K562 (cell line): ENCODE results near the gene PLXNB3. TPM values are rescaled to one million over a fixed set of nuclear protein-coding genes. Genes with fewer than 3 reads are reported as not detected.

Experiments
- ATAC-seq: fragments of 200-7000 bp; cut with Tn5 transposase; 3 replicates; pipeline ENCODE4 v1.9.1; 2020; ENCODE audit warnings: moderate library complexity
- BruUV-seq: library from RNA; stranded (reverse); fragments of 400-500 nt; replicated peaks from 2 replicates; lab custom pipeline; 2021; lab: Mats Ljungman, UMichigan
- CTCF ChIA-PET: fragments of 300-600 bp; formaldehyde crosslinking; extraction: SDS; loops from one replicate; lab custom pipeline; 2021; ENCODE audit warnings: low intra/inter-chr PET ratio; lab: Yijun Ruan, JAX
- POLR2A ChIA-PET: fragments of 300-600, 350-650 bp; sonication (Branson Sonifier 250); formaldehyde crosslinking; extraction: SDS; loops from one replicate; lab custom pipeline; 2021; ENCODE audit warnings: antibody characterized with exemption, inconsistent platforms; lab: Yijun Ruan, JAX
- DNase-seq, 4 experiments: peaks; one replicate each; pipeline versions ENCODE4 v3.0.0 to v3.0.0-alpha.2; 2011 to 2018; ENCODE audit warnings: low spot score in 3 of 4, mixed read lengths in 3 of 4; ENCODE audit errors: extremely low read depth in 1 of 4
- FAIRE-seq: peaks from 2 replicates; lab custom pipeline; 2011; peaks lifted over from hg19 to GRCh38; lab: Jason Lieb, UNC
- H2AFZ ChIP-seq: 2 replicates; pipeline ENCODE4 v1.6.0; 2011; ENCODE audit warnings: low read depth, low read length, control low read depth, inconsistent platforms
- H3K27ac ChIP-seq: fragments of 200-600 bp; 3 replicates; pipeline ENCODE4 v1.8.0; 2011; ENCODE audit warnings: low read depth, mild to moderate bottlenecking, control low read depth, inconsistent platforms, low read length, moderate library complexity, mixed read lengths; ENCODE audit errors: extremely low read depth
- H3K27me3 ChIP-seq, 2 experiments: fragments of 300-600 bp in 1 of 2; 2 replicates in 1 of 2; 3 replicates in 1 of 2; pipeline versions ENCODE4 v1.6.0 to v1.8.0; 2011; ENCODE audit warnings: inconsistent platforms in 2 of 2, low read length in 2 of 2, mild to moderate bottlenecking in 1 of 2, mixed read lengths in 1 of 2, moderate library complexity in 1 of 2; ENCODE audit not compliant: control insufficient read depth in 2 of 2, insufficient read depth in 2 of 2
- H3K36me3 ChIP-seq: fragments of 300-600 bp; 3 replicates; pipeline ENCODE4 v1.8.0; 2011; ENCODE audit warnings: mild to moderate bottlenecking, low read length, inconsistent platforms; ENCODE audit not compliant: control insufficient read depth, insufficient read depth
- H3K4me1 ChIP-seq, 2 experiments: fragments of 200-600 bp in 1 of 2; replicated peaks in 1 of 2; 2 replicates in 1 of 2; 3 replicates in 1 of 2; pipeline versions ENCODE4 v1.5.1 to v1.8.0; 2011; ENCODE audit warnings: inconsistent platforms in 2 of 2, low read length in 2 of 2, mild to moderate bottlenecking in 1 of 2, mixed read lengths in 1 of 2, moderate library complexity in 1 of 2; ENCODE audit not compliant: control insufficient read depth in 2 of 2, insufficient read depth in 2 of 2
- H3K4me2 ChIP-seq: 2 replicates; pipeline ENCODE4 v1.6.1; 2011; ENCODE audit warnings: low read length, control low read depth, inconsistent platforms, mixed read lengths; ENCODE audit not compliant: insufficient read depth
- H3K4me3 ChIP-seq: fragments of 200-600 bp; sonication (generic), shearing (Covaris generic); 2 replicates; pipeline ENCODE4 v1.5.1; 2016; ENCODE audit warnings: control low read depth, inconsistent platforms
- H3K79me2 ChIP-seq: fragments of 200-600 bp; 3 replicates; pipeline ENCODE4 v1.8.0; 2011; ENCODE audit warnings: low read length, inconsistent platforms; ENCODE audit not compliant: control insufficient read depth, insufficient read depth
- H3K9ac ChIP-seq, 2 experiments: 2 replicates each; pipeline versions ENCODE4 v1.6.0 to v1.6.1; 2011; ENCODE audit warnings: low read depth in 2 of 2, low read length in 2 of 2, control low read depth in 1 of 2, inconsistent platforms in 1 of 2, mild to moderate bottlenecking in 1 of 2, mixed read lengths in 1 of 2; ENCODE audit not compliant: insufficient read depth in 1 of 2
- H3K9me1 ChIP-seq: one replicate; pipeline ENCODE4 v1.6.0; 2011; ENCODE audit warnings: inconsistent platforms, mild to moderate bottlenecking, low read length, moderate library complexity; ENCODE audit not compliant: control insufficient read depth, insufficient read depth
- H3K9me3 ChIP-seq: replicated peaks from 2 replicates; pipeline ENCODE4 v1.5.1; 2011; ENCODE audit warnings: low read depth, low read length, inconsistent platforms; ENCODE audit not compliant: control insufficient read depth, insufficient read depth
- H4K20me1 ChIP-seq: replicated peaks from 2 replicates; pipeline ENCODE4 v1.6.1; 2011; ENCODE audit warnings: low read length, inconsistent platforms, mixed read lengths; ENCODE audit not compliant: control insufficient read depth, insufficient read depth
- DIDO1 ChIP-seq: fragments of 450-650 bp; IDR thresholded peaks from 2 replicates; pipeline ENCODE4 v1.6.1; 2016; ENCODE audit warnings: low read depth, missing biosample characterization, missing genetic modification characterization
- ETV1 ChIP-seq: fragments of 450-650 bp; conservative IDR thresholded peaks from 2 replicates; pipeline ENCODE4 v1.6.1; 2016; ENCODE audit warnings: missing genetic modification characterization, control low read depth, low read depth, missing compliant biosample characterization
- MAFF ChIP-seq: IDR thresholded peaks from 2 replicates; pipeline ENCODE4 v1.6.1; 2012; ENCODE audit warnings: low read length, improper control_type of control experiment
- MYBL2 ChIP-seq, 2 experiments: fragments of 450-650 bp in 1 of 2; sonication (generic) in 1 of 2; formaldehyde crosslinking in 1 of 2; IDR thresholded peaks; 2 replicates each; pipeline versions ENCODE4 v1.6.1 to v1.8.1; 2017 to 2022; ENCODE audit warnings: borderline replicate concordance in 1 of 2, inconsistent platforms in 1 of 2, low read depth in 1 of 2, mild to moderate bottlenecking in 1 of 2, missing genetic modification reagents in 1 of 2, moderate library complexity in 1 of 2
- PURB ChIP-seq: sonication (generic); formaldehyde crosslinking; IDR thresholded peaks from 2 replicates; pipeline ENCODE4 v1.9.0; 2021; ENCODE audit warnings: low read depth, mild to moderate bottlenecking, missing genetic modification reagents
- SRF ChIP-seq, 2 experiments: fragments of 250-450, 450-650 bp in 1 of 2; sonication (Bioruptor Pico) in 1 of 2; sonication (generic) in 1 of 2; formaldehyde crosslinking; IDR thresholded peaks; 2 replicates each; pipeline versions ENCODE4 v1.5.0 to v1.5.1; 2020 to 2022; ENCODE audit warnings: mild to moderate bottlenecking in 1 of 2, missing genetic modification reagents in 1 of 2
- USF1 ChIP-seq: sonication (generic); formaldehyde crosslinking; IDR thresholded peaks from 2 replicates; pipeline ENCODE4 v1.9.0; 2022; ENCODE audit warnings: mild to moderate bottlenecking, missing genetic modification reagents
- ZNF23 ChIP-seq: fragments of 250-450 bp; sonication (Bioruptor Pico); IDR thresholded peaks from 2 replicates; pipeline ENCODE4 v1.4.0; 2020; ENCODE audit warnings: mild to moderate bottlenecking
- WGBS: fragments of 100-300 bp; shearing (Covaris generic); methylation state at CpG from one replicate; pipeline ENCODE4 v1.1.6; 2016; ENCODE audit warnings: low coverage, mixed read lengths; ENCODE audit not compliant: insufficient coverage; ENCODE audit errors: missing lambda C conversion rate; 5-methylcytosine and 5-hydroxymethylcytosine counted together
- in situ Hi-C: fragments of 300-500 bp; cut with MboI; formaldehyde crosslinking; loops from 4 replicates; pipeline ENCODE4 v1.15.0; 2018; ENCODE audit warnings: inconsistent platforms, mixed read lengths
- intact Hi-C: fragments of 100-400 bp; cut with micrococcal nuclease; formaldehyde crosslinking; loops from 2 replicates; pipeline ENCODE4 v1.14.2; 2022
- polyA plus RNA-seq, 8 experiments: library from polyadenylated mRNA; depleted of rRNA in 4 of 8; stranded (reverse) in 5 of 8; unstranded in 3 of 8; fragments of >200 nt; fragmentation: Nextera tagmentation in 2 of 8; fragmentation: Illumina TruSeq in 1 of 8; extraction: Ambion mirVana in 2 of 8; extraction: Trizol in 1 of 8; gene quantifications; 2 replicates each; pipeline versions ENCODE4 v1.2.1 to v1.2.3, GENCODE V29; 2011 to 2014; ENCODE audit warnings: inconsistent platforms in 1 of 8, missing spikeins in 1 of 8
- total RNA-seq, 7 experiments: library from RNA; depleted of rRNA in 6 of 7; stranded (reverse); fragments of >200 nt in 6 of 7; fragmentation: Illumina TruSeq in 2 of 7; extraction: Trizol in 2 of 7; gene quantifications; 2 replicates each; pipeline versions ENCODE4 v1.2.1 to v1.2.3, GENCODE V29; 2011 to 2021; ENCODE audit warnings: low replicate concordance in 1 of 7

Gene PLXNB3
- total and polyA plus RNA-seq, 9 of the 15 experiments (the other 6 are each of a cell fraction or from before 2014, with no cell fraction given) = 0.22 to 2.0 (median 1.4) TPM; not detected in 2

GRCh38 chrX:153717445-153717844 lies 46.6 kb upstream of the PLXNB3 start:
- Histone ChIP-seq H3K4me2 (no peak overlapping the region), H3K36me3 (peaks cover 85% of the 10 kb centered on the region), H3K27me3 (no peaks in the 10 kb centered on the region), H3K9me1 (no peaks in the 10 kb centered on the region), H4K20me1 (no peaks in the 10 kb centered on the region), H3K79me2 (peaks cover 34% of the 10 kb centered on the region), H3K4me1 (peaks cover 1 to 7% of the 10 kb centered on the region in 2 experiments; a peak in 4 of 5 replicates), H3K9me3 (no peaks in the 10 kb centered on the region), H3K4me3 (no peak overlapping the region), H3K9ac (no peak overlapping the region), H2AFZ (no peak overlapping the region), H3K27ac (no peak overlapping the region)
- WGBS = 91% methylated on average over 9 of the region's 9 CpGs
- BruUV-seq = no TSS peak
- ChIA-PET CTCF (interaction anchor here (0.7 kb wide), 1 partner anchor 1368 kb away, joined by 3 read pairs; no protein-coding TSS in a partner anchor), POLR2A (no interaction called here)
- TF ChIP-seq SRF (CRISPR knock-in tag; IDR thresholded peaks at IDR 0.05) (no peak), ETV1 (tag) (no peak), ZNF23 (CRISPR knock-in tag) (no peak), DIDO1 (tag) (no peak), PURB (CRISPR knock-in tag) (no peak), MAFF (no peak), USF1 (CRISPR knock-in tag) (no peak), MYBL2 (IDR thresholded peaks at IDR 0.05; ENCODE audit: low read depth) (no peak), MYBL2 (CRISPR knock-in tag; IDR thresholded peaks at IDR 0.05; ENCODE audit: borderline replicate concordance) (no peak)
- ATAC-seq (no peak), DNase-seq (no peak), FAIRE-seq (no peak)
- in situ Hi-C loops = no loop called here
- intact Hi-C loops = no loop called here
